ENCODE measurements around the gene CRACR2B. TPM values are rescaled to one million over a fixed set of nuclear protein-coding genes. Genes with fewer than 3 reads are reported as not detected.

CRACR2B gene
- total and polyA plus RNA-seq, 2 of the 13 experiments (the other 11 are each of a cell fraction or from before 2014, with no cell fraction given): 14.9 to 21.0 TPM

DNA sequence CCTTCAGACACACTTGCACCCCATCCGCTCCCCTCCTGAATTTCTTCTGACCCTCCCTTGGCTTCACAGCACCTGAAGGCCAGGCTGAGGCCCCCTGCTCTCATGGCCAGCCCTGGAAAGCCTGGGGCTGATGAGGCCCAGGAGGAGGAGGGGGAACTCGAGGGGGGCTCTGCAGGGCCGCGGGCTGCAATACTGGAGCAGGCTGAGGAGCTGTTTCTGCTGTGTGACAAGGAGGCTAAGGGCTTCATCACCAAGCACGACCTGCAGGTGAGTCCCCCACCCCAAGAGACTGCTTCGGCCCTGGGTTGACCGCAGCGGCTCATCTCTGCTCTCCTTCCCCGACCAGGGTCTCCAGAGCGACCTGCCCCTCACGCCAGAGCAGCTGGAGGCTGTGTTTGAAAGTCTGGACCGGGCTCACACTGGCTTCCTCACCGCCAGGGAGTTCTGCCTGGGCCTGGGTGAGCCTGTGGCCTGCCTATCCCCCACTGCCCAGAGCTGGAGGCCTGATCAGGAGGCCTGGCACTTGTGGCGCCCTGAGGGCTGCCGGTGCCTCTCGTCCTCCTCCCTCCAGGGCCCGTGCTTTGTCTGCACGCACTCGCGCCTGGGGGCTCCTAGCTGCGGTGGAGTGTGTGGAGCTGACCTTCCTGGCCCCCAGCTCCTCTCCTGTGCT is 922 bp downstream of the CRACR2B start:
- intact Hi-C loops (cut with micrococcal nuclease; ENCODE audit: unreplicated experiment): no loop called here
- H2AFZ ChIP-seq (ENCODE audit: low read length): no peak overlapping the region
- H3K27me3 ChIP-seq (ENCODE audit: control insufficient read depth in 1 of 2, insufficient read depth in 2 of 2, low read length in 2 of 2): no peaks in the 10 kb centered on the region
- H3K4me1 ChIP-seq (ENCODE audit: insufficient read depth, low read length): peaks cover 71% of the 10 kb centered on the region
- POLR2A ChIA-PET: interaction anchor here (1.8 to 16.1 kb wide), 3 partner anchors 10 to 19 kb away, joined by 9 to 264 read pairs (median 141); partner anchors contain the start of genes PNPLA2, POLR2L, RPLP2 and TSPAN4
- no peaks in the 10 kb centered on the region for H3K9me3 ChIP-seq (ENCODE audit: low read length)
- peak overlapping the region; percentile 91; the same call in 1 of the 2 replicates for H3K4me2 ChIP-seq (ENCODE audit: low read depth, low read length)
- no peak for TF ChIP-seq IRF1 (CRISPR knock-in tag; IDR thresholded peaks at IDR 0.05; ENCODE audit: low read depth)
- TF ChIP-seq, protein P1, sequence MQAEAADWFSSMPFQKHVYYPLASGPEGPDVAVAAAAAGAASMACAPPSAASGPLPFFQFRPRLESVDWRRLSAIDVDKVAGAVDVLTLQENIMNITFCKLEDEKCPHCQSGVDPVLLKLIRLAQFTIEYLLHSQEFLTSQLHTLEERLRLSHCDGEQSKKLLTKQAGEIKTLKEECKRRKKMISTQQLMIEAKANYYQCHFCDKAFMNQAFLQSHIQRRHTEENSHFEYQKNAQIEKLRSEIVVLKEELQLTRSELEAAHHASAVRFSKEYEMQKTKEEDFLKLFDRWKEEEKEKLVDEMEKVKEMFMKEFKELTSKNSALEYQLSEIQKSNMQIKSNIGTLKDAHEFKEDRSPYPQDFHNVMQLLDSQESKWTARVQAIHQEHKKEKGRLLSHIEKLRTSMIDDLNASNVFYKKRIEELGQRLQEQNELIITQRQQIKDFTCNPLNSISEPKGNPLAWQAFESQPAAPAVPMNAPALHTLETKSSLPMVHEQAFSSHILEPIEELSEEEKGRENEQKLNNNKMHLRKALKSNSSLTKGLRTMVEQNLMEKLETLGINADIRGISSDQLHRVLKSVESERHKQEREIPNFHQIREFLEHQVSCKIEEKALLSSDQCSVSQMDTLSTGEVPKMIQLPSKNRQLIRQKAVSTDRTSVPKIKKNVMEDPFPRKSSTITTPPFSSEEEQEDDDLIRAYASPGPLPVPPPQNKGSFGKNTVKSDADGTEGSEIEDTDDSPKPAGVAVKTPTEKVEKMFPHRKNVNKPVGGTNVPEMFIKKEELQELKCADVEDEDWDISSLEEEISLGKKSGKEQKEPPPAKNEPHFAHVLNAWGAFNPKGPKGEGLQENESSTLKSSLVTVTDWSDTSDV (CRISPR knock-in tag; IDR thresholded peaks at IDR 0.05): 0 out of 2 replicates have a peak, but pooled peaks have one; percentile 10
- no peak for FAIRE-seq
- H3K79me2 ChIP-seq (ENCODE audit: insufficient read depth, low read length): peaks cover 2% of the 10 kb centered on the region
- 82% methylated on average over 6 of the region's 21 CpGs for WGBS (ENCODE audit: low lambda C conversion rate)
- no TSS peak for BruUV-seq (replicated peaks)
- H3K4me3 ChIP-seq (replicated peaks in 1 of 3; ENCODE audit: insufficient read depth in 1 of 3, low read depth in 2 of 3, low read length in 3 of 3): peak overlapping the region in 1 of 3 experiments; percentile 80; a peak in 1 of 6 replicates
- no peak overlapping the region for H3K9ac ChIP-seq (ENCODE audit: insufficient read depth, low read depth, low read length)
- no peaks in the 10 kb centered on the region for H4K20me1 ChIP-seq (ENCODE audit: insufficient read depth, low read length)
- in situ Hi-C loops (cut with HindIII; ENCODE audit: extremely low pct_ligation_motif_present, low pct_unique_long_range_greater_than_20kb): no loop called here
- no peak for DNase-seq (ENCODE audit: low spot score)
- no peak for ATAC-seq
- CTCF ChIA-PET (ENCODE audit: low intra/inter-chr PET ratio, low total read pairs): no interaction called here
- peaks cover 1 to 12% of the 10 kb centered on the region in 2 experiments; a peak in 2 of 5 replicates for H3K36me3 ChIP-seq (replicated peaks in 1 of 2; ENCODE audit: control insufficient read depth in 1 of 2, insufficient read depth in 2 of 2, low read length in 2 of 2)
- H3K27ac ChIP-seq (ENCODE audit: extremely low read length, insufficient read depth, low read length): no peak overlapping the region

Data from HepG2 (cell line).